Endometrial microvascular endothelial cells (primary cell): ENCODE results near the gene THAP4. TPM values are rescaled to one million over a fixed set of nuclear protein-coding genes. Genes with fewer than 3 reads are reported as not detected.
"Not testable (repeated sequence)": the region's sequence is repeated elsewhere in the genome, so short reads cannot be mapped to it uniquely, and the experiment has no call there.

Source experiments
- in situ Hi-C: cut with HindIII; loops from 2 replicates; pipeline ENCODE4 v1.10.0; 2017; ENCODE audit warnings: low sequenced_read_pairs, low pct_unique_long_range_greater_than_20kb; ENCODE audit errors: inconsistent ontology term
- total RNA-seq: library from RNA; depleted of rRNA; stranded (reverse); fragments of >200 nt; gene quantifications from one replicate; pipeline ENCODE4 v1.2.3, GENCODE V29; 2015; ENCODE audit errors: inconsistent ontology term

The THAP4 gene
- total RNA-seq, 1 donor from 2014 or later, result 47.6 TPM

DNA sequence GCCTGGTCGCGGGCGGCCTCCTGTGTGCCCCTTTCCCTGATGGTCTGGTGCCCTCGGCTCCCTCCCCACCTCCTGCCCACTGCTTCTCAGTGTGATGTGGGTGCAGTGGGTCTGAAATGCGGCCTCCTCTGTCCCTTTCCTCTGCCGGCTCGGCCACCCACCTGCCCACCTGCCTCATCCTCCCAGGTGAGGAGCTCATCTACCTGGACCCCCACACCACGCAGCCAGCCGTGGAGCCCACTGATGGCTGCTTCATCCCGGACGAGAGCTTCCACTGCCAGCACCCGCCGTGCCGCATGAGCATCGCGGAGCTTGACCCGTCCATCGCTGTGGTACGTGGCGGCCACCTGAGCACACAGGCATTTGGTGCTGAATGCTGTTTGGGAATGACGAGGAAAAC is 31.4 kb upstream of the THAP4 start:
- in situ Hi-C loops, result no loop called here

DNA sequence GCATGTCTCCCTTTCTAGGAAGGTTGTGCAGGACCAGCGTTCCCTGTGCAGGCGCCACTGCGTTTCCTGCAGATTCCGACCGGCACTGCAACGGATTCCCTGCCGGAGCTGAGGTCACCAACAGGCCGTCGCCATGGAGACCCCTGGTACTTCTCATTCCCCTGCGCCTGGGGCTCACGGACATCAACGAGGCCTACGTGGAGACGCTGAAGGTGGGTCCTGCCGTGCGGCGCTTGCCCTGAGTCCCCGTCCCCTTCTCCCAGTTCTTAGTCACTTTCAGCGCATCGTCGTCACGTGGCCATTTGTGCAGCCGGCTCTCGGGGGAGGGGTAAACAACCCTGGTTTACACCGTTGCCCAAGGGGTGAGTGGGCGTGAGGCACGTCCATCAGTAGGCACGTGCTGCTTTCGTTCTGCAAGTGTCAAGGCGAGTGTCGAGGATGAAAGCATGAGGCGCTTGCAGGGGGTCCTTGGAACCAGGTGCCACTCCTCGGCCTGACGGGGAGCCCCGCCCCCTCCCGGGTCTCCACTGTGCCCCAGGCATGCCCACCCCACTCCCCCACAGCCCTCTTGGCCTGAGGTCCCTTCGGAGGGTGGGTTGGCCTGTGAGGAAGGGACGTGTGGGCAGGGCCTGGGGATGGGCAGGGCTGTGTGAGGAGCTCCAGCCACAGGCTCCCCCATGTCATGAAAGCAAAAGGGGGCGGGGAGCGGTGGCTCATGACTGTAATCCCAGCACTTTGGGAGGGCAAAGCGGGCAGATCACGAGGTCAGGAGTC is 29.9 kb upstream of the THAP4 start:
- in situ Hi-C loops, result no loop called here

DNA sequence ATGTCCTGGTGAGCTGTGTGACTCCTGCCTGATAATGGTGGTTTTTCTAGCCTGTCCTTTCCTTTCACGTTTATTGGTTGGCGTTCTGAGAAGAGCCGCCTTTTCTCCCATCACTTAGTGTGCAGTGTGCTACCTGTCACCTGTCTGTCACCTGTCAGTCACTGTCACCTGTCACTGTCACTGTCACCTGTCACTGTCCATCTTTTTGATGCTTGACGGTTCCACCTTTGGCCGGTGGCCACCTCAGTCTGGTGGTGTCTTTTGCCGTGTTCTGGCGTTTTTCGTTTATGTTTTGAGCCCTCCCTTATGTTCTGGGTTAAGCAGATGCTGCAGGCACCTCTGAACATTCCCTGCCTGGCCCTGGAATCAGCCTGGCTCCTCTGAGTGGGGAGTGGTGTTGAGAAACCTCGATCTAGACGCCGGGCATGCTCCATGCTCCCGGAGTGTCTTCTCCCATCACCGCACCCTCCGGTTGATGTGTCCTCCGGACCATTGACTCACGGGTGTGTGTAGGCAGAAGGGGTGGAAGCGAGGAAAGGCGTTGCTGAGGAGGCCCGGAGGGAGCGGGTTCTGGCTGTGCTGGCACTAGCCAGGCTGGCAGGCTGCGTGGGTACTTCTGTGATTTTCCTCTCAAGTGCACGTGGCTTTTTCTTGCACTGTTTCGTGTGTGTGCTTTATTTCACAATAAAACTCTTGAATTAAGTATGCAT is 28.9 kb upstream of the THAP4 start:
- in situ Hi-C loops, result no loop called here

DNA sequence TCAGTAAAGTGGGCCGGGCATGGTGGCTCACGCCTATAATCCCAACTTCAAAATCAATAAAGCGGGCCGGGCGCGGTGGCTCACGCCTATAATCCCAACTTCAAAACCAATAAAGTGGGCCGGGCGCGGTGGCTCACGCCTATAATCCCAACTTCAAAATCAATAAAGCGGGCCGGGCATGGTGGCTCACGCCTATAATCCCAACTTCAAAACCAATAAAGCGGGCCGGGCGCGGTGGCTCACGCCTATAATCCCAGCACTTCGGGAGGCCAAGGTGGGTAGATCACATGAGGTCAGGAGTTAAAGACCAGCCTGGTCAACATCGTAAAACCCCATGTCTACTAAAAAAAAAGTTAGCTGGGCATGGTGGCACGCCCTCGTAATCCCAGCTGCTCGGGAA is 25.8 kb upstream of the THAP4 start:
- in situ Hi-C loops, result not testable (repeated sequence)

DNA sequence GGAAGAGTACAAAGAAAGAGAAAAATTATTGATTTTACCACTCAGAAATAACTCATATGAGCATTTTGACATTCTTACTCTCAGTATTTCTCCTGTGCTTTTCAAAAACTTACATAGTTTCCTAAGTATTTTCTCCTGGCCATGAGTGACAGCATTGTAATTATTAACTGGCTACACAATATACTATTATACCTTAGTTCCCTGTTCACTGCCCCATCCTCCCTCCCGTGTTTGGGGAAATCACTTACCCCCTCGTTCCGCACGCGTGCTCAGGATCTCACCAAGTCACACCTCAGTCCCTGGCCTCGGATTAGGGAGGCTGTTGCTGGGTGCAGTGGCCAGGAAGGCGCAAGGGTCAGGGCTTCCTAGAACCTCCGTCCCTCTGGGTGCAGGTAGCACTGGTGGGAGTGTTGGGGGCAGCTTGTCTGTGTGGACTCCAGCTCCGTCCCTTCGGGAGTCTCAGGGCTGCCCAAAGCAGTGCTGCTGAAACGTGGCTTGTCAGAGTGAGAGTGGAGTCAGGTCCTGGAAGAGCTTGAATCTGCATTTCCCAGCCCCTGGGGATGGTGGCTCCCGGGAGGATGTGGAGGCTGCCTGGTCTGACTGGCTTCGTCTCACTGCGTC is 23.7 kb upstream of the THAP4 start:
- in situ Hi-C loops, result no loop called here

DNA sequence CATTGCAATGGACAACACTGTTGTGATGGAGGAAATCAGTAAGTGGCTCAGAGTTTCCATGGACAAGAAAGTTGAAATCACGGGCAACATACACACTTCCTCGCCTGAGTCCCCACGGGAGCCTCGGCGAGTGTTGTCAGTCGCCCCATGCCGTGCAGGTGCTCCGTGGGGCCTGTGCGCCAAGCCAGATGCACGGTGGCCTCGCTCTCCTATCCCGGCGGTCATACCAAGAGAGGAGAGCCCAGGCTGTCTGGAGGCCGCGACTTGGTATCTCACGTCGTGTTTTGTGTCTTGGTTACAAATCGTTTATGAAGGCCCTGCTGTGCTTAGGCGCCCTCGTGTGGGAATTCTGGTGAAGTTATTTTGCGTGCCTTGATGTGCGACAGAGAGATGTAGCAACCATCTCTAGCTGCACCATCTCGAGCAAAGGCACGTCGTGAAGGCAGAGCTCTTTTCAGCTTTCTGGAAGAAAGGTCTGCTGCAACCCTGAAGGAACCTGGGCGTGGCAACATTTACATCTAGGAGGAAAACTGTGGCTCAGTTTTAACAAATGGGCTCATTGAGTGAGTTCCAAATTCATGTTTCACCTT is 22.3 kb upstream of the THAP4 start:
- in situ Hi-C loops, result no loop called here

DNA sequence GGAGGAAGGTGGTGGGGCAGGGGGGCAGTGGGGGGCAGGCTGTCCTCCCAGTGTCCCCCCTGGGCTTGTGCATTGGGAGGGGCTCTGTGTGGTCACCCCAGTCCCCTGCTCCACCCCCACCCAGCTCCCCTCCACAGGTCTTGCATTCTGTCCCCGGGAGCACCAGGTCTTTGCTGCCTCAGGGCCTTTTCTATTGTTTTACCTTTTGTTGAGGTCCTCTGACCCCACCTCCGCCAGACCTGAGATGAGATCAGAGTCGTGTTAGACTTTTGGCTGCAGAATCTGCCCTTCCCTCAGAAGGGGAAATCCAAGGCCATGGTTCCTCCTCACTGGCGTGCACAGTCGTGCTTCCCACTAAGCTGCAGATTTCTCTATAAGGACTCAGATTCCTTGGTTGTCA is 21.3 kb upstream of the THAP4 start:
- in situ Hi-C loops, result no loop called here

DNA sequence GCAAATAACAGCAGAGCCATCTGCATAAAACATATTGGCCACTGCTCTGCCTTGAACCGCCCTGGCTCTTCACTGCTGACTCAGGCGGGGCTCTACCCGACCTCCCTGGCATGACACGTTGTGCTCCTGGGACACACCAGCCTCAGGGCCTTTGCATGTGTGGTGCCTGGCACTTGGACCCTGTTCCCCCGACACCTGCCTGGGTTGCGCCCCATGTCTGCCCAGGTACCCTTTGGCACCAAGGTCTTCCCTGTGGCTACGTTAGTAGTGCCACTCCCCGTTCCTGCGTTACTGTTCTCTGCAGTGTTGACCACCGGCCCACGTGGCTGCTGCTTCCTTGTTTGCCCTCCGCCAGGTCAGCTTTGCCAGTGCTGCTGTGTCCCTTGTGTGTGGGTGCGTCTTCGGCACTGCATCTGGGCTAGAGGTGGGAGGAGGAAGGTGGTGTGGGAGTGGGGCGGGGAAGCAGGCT is 20.9 kb upstream of the THAP4 start:
- in situ Hi-C loops, result no loop called here

DNA sequence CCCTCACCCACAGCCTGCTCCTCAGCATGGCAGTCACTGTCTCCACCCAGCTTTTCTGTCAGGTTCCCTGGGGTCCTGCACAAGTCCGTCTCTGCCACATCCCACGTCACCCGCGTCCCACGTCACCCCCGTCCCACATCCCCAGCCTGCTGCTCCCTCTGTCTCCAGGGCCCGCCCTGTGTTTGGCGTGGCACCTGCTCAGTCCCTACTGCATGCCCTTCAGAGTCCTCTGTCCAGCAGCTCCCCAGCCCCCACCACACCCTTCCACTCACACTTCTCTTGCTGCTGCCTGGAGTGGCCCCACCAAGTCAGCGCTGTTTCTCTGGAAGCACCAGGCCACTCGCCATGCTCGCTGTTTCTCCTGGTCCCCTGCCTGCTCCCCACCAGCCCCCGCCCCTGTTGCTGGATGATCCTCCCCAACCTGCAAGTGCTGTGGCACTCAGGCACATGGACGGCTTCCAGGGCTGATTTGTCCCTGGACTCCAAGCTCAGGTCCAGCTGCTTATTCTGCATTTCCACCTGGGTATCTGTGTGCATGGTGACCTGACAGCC is 19.3 kb upstream of the THAP4 start:
- in situ Hi-C loops, result no loop called here

DNA sequence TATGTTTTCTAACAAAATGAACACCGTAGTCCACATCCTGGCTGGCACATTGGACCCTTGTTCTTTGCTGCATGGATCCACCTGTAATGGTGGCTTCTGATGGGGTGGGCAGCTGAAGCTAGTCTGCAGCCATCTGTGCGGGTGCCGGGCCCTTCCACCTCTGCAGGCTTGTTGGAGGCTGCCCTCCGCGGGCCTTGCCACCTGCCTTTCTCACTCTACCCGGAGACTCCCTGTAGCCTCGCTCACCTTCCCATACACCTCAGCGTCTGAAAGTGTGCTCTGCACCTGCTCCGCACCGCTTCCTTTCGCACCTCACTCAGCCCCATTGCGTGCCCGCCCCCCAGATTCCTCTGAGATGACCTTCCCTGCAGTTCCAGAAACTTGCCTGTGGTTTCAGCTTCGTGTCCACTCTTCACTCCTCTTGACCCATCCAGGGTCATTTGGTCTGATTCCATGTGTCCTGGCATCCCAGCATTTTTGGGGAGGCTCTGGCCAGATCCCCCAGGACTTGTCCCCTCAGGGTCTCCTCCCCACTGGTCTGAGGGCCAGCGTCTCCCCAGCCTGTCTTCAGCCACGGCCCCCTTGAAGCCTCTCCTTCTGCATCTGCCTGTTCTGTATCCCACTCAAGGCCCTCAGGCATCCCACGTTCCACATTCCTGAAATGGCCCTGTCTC is 18.7 kb upstream of the THAP4 start:
- in situ Hi-C loops, result no loop called here

DNA sequence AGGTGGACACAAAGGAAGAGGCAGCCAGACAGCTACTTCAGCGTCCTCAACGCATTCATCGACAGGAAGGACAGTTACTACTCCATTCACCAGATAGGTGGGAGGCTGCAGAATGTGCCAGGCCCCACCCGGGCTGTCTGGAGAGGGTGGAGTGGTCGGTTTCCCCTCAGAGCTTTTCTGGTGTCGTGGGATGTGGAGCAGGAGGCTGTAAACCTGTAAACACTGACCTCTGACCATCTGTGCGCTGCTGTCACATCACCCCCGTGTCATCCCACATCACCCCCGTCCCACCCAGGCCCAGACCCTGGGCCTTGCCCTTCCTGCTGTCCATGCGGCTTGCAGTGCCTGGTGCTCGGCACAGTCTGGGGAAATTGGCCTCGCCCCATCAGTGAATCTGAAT is 17.6 kb upstream of the THAP4 start:
- in situ Hi-C loops, result no loop called here

DNA sequence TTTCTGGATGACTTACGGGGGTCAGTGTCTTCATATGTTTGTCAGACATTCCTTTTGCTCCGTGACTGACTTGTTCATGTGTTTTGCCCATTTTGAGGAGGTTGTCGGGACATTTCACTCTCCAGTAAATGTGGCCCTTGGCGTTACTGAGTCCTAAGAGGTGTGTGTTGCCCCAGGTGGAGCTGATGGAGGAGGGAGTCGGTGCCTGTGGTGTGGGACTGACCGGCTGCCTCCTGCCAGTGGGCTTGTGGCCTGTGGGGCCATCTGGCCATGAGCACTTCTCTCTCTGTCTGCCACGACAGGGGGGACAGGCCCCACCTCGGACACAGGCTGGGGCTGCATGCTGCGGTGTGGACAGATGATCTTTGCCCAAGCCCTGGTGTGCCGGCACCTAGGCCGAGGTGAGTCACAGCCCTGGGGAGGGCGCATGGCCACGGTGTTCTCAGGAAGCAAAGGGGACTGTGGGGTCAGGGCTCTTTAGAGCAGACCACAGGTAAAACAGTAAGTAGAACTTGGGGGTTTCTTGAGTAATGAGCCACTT is 16.3 kb upstream of the THAP4 start:
- in situ Hi-C loops, result no loop called here

DNA sequence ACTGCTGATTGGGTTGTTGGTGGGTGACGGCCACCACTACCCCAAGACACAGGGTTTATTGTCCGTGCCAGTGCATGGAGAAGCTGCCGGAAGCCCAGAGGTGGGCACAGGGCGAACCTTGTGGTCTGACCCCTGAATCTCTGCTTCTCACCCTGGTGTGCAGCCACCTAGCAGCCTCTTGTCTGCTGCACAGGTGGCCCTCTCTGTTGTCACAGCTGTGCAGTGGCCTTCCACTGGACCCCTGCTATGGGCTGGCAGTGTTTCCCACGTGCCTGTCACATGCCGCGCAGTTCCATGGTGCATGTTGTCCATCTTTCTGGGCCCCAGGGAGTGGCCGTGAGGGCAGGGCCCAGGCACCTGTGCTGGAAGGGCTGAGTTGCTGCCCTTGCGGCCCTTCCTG is 15.8 kb upstream of the THAP4 start:
- in situ Hi-C loops, result no loop called here

DNA sequence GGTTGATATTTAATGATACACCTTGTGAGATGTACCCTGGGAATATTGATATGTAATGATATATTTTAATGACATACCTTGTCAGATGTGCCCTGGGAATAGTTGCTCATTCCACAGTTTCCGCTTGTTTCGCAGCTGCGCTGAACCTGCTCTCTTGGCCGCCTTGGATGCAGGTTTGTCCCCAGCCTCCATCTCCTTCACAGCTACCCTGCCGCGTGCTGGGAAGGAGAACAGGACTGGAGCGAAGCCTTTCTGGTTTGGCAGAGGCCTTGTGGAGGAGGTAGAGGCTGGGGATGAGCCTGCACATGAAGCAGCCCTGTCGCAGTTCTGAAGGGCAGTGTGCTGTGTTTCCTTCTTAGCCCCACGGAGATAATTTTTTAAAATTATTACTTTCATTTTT is 15.2 kb upstream of the THAP4 start:
- in situ Hi-C loops, result no loop called here

DNA sequence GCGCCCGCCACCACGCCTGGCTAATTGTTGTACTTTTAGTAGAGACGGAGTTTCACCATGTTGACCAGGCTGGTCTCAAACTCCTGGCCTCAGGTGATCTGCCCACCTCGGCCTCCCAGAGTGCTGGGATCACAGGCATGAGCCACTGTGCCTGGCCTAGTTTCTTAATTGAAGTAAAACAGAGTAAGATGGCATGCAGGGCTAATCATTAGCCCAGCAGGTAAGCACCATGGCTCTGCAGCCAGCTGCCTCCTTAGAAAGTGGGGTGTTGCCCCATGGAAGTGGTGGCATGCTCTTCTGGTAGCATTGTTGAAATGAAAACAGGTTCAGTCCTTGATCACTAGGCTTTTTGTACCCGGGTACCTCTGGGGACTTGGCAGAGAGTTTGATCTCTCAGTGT is 13.0 kb upstream of the THAP4 start:
- in situ Hi-C loops, result no loop called here

DNA sequence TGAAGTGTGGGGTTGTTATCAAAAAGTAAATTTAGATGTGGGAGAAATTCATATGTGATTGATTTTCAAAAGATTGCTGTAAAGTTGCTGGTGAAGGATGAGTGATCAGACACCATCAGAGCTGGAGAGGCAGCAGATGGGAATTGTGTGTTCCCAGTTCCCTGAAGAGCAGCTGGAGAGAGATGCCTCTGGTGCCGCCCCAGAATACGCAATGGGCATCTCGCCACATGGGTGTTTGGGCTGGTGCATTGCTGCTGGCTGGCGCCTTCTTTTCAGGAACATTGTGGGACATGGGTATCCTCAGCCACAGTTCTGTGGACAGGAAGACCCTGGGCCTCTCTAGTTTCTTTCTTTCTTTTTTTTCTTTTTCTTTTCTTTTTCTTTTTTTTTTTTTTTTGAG is 12.4 kb upstream of the THAP4 start:
- in situ Hi-C loops, result no loop called here

DNA sequence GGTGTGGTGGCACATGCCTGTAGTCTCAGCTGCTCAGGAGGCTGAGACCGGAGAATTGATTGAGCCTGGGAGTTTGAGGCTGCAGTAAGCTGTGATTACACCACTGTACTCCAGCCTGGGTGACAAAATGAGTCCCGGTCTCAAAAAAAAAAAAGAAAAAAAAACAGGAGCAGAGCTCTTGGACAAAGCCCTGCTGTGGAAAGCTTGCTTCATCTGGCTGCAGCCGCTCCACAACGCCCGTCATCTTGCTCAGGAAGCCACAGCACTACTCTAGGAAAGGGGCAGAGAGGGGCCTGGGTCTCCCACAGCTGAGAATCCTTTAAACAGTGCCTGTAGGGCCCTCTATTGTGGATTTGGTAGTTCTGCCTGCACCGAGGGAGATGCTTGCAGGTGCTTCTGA is 11.5 kb upstream of the THAP4 start:
- in situ Hi-C loops, result no loop called here

DNA sequence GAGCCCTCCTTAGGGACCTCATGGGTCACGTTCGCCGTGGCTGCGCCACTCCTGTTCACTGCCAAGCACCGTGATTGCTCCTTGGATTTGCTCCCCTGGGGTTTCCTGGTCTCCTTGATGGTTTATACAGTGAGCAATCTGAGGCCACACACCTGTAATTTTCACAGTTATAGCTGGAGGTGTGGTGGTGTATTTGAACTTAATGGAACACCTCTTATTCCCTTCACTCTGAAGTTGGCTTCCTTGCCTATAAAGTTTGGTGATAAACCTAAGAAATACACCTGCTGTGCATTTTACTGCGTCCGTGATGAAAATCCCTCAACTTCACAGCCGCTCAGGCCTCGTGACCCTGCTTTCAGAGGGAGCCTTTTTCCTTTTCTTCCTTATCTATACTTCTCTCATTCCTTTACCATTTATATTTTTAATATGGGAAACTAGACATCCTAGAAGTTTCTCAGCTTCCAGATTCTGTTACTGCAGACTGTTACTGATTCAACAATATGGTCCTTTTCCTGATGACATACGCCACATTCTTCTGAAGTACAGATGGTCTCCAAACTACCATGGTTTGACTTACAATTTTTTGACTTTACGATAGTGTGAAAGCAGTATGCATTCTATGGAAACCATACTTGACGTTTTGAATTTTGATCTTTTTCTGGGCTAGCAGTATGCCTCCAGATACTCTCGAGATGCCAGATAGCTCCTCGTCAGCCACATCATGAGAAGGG is 9.1 kb upstream of the THAP4 start:
- in situ Hi-C loops, result no loop called here
